HG03342 (cell line): ENCODE data around the gene ARGLU1.

Experiments
- ATAC-seq: cut with Tn5 transposase; IDR thresholded peaks from one replicate; pipeline ENCODE4 v1.9.1; 2021; ENCODE audit warnings: mild to moderate bottlenecking, moderate library complexity; ENCODE audit not compliant: unreplicated experiment

ARGLU1 gene

DNA sequence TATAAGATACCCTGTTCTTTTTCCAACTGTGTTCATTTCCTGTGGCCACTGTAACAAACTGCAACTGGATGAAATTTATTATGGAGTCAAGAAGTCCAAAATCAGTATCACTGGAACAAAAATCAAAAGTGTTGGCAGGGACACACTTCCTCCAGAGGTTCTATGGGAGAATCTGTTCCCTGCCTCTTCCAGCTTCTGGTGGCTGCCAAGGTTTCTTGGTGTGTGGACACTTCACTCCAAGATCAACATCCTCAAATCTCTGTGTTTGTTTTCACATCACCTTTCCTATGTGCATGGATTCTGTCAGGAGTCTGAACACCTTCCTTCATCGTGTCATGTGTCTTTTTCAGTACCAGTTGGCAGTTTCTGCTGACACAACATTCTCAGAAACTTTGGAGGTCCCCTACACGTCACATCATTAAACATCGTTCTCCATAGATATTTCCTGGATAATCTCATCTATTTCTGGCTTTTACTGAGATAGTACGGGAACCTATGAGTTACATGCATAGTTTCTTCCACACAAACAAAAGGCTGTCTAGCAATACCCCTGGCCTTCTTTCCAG, 17.3 kb downstream of the ARGLU1 start:
- no peak for ATAC-seq

DNA sequence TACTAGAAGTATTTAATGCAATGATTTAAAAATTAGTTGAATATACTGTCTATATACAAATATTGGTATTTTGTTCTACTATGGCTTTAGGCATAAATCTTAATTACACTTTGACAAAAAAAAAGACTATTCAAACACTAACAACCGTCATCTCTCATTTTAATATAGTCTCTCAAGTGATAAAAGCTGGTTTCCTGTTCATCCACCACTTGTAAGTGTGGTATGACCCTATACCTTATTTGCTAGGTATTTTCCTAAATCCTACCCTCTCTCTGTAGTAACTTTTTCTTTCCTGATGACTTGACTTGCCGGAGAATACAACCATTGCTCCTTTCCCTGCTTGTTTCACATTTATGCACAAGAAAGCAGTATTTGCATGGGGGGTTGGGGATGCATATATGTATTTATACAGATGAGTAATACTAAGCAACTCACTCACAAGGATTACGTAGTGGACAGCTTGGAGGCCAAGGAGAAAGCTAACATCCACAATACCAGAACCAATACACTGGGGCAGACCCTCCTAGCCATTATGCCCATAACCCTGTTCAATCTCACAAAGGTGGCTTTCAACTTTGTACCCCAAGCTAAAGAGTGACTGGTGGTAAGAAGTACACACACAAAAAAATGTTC, 19.8 kb downstream of the ARGLU1 start:
- ATAC-seq: no peak

DNA sequence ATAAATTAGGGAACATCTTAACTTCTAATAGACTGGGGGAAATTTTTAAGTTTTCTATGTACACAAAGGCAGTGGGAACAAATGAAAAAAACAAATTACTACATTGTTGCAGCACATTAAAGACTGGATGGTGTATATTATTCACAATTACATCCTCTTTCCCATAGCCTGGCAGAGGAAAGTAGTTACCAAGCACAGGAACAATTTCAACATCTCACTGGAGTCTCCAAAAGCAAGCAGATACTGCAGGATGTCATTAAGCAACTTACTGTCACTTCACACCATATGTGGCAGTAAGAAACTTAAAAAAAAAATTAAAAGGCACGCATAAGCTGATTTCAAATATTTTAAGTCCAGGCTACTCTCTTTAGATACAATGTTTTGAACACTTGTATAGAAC, 26.1 kb downstream of the ARGLU1 start:
- ATAC-seq: no peak

DNA sequence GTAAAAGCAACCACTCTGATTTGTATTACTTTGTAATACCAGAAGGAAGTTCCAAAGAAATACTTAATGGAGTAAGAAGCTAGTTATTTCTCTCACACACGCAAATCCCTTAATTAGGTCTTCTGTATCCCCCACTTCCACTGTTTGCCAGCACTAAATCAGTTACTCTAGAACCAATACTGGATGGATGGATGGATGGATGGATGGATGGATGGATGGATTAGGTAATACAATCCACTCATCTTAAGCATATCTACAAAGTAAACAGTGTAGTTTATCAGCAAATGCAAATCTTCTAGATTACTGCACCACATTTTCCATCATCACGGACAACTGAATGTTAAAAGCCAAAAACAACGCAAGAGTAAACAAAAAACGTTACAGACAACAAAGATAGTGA, 27.3 kb downstream of the ARGLU1 start:
- no peak for ATAC-seq

DNA sequence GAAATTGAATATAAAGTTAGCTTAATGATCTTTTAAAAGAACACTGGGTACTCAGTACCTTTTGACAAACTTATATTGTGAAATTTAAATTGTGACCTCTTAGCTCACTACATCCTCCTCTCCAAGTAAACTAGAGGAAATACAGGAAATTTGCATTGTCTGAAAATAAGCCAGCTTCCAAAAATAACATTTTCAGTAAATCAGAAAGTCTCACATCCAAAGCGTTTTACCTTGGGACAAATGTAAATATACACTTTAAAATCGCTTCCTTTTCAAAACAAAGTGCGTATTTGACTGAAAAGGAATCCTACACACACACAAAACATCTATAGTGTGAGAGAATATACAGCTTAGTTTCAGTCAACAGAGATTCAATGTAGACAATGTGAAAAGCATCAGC, 30.4 kb downstream of the ARGLU1 start:
- no peak for ATAC-seq

DNA sequence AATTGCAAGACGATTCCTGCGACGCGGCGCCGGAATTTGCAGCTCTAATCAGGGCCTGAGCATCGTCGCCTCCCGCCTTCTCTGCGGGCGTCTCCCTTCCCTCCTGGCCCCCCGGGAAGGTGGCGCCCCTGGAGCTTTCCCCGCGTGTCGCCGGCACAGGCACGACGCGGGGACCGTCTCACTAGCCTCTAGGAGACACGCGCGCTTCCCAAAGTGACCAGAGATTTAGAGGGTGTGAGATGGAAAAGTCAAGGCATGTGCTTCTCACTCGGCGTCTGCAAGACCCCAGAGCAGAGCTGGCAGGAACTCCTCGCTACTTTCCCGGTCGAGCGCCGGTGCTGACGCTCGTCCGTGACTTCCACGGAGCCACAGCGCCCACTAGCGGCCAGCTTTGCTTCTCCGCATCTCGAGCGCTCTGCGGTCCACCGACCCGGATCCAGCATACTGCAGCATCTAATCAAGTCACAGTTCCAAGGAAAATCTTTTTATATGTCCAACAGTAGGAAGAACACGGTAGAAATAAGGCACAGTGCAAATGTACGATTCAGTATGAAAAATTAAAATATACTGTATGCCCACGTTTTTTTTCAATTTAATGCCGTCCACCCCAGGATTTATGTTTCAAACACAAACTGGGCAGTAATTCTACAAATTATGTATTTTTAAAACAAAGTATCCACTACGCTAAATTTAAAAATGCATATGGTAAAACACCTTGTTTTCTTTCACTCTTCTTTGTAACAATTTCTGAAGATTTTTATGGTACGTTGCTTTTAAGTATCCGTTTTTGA, 31.5 kb downstream of the ARGLU1 start:
- ATAC-seq: peak; percentile 37

DNA sequence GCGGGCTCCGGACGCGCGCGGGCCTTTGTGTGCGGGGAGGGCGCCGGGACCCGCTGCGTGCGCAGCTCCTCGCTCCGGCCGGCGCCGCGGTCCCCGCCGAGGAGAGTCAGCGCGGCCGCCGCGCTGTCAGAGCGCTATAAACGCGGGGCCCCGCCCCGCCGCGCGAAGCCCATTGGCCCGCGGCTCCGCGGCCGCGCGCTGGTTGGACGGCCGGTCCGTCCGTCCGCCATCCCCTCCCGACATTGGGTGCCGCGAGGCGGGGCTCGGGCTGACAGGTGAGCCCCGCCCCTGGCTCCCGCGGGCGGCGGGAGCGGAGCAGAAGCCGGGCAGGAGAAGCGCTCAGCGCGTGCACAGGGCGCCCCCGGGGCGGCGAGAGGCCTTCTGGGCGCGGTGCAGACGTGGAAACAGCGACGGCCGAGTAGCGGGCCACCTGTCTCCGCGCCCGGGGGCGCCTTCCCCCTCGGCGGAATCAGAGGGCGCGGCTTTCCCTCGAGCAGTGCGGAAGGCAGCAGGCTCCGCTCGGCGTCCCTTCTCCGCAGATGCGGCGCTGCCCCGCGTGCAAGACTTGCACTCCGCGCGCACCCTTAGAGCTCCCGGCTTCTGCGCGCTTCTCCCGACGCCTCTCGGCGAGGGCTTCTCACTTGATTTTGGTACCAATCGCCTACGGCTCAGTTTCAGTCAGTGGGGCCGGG, 32.2 kb downstream of the ARGLU1 start, which contains the start of gene EFNB2:
Gene EFNB2, minus strand, starts transcription at position 111 of the 692 bp plus-strand sequence. CDS start 698 bp downstream, outside the sequence.
- ATAC-seq: peak; percentile 96

DNA sequence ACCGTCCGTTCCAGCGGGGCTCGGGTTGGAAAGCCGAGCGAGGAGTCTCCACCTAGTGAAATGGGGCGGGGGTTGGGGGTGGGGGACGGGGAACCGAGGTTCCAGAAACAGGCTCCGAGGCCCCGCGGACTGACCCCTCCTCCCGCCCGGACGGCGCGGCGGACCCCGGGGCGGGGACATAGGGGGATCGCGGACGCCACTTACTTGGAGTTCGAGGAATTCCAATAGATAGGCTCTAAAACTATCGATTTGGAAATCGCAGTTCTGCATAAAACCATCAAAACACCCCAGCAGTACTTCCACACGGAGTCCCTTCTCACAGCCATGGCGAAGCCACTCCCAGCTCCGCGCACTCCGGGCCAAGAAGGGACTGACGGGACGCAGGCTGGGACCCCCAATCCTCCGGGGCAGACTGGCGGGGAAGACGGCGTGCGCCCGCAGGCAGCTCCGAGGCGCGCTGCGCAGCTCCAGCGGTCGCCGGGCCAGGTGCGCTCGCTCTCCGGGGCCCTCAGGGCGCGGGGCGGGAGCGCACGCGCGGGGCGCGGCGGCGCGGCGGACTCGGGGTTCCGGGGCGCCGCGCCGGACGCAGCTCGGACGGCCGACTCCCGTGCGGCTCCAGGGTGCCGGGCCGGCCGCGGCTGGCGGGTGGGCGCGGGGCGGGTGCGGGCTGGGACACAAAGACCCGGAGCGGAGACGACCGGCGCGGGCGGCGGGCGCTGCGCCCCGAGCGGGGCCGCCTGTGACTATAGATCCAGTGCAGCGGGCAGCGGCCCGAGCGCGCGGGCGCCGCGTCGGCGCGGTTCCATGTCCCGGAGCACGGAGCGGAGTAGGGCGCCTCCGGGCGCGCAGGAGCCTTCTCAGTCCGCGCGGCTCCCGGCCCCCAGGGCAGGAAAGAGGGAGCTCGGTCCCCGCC, 33.0 kb downstream of the ARGLU1 start:
- peak; percentile 21 for ATAC-seq

DNA sequence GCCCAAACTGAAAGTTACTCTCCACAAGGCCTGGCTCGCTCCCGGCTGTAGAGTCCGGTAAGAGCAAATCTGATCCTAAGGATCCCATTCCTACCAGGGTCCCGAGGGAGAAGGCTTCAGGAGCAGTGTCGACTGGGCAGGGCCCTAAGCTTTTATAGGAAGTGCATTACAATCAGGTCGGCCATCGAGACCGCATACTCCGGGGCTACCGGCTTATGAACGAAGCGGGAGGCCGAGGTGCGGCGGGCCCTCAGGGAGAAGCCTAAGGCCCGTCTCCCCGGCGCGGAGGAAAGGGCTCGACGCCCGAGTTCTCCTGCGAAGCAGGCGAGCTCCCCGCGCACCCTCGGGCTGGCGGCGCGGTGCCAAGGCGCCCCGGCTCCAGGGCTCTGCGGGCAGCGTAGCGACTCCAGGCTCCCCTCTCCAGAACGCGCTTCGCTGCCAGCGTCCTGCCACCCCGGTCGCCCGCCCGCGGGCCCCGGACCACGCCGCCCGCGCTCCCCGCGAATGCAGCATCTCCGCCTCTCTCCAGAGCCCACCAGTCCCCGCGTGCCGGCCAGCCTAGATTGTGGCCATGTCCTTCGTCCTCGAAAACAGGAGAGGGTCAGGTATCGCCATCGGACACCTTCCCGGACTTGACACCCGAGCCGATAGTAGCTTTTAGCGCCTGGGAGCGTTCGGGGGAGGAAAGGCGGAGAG, 33.8 kb downstream of the ARGLU1 start:
- no peak for ATAC-seq

DNA sequence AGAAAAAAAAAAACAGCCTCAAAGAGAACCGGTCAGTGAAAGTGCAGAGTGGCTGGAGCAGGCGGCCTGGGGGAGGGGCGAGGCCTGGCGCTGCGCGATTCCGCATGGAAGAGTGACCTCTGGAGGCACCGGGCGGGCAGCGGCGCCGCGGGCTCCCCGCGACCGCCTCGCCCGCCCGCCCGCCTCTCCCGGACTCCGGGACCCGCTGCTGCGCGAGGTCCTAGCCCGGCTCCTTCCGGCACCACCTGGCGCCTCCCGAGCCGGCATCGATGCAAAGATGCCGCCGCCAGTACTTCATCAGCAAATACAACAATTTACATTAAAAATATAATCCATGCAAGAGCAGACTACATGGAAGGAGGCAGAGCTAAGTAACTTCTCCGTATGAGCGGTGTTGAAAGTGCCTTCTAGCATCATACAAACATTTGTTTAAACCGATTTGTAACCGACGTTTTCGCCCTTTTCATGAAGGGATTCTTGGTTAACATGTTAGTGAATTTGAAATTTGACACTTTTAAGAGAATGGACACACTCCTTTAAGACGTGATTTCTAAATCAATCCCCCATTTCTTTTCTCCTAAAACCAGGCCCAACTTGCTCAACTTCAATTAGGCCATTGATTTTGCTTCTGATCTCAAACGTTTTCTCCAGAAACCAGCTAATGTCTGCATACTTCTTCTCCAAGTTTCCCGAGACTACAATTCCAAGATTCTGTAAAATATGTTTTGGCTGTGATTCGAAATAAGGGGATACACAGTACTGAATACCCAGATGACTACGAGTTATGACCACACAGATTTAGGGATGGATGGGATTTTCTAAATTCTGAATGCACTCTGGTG, 34.6 kb downstream of the ARGLU1 start:
- ATAC-seq: no peak

DNA sequence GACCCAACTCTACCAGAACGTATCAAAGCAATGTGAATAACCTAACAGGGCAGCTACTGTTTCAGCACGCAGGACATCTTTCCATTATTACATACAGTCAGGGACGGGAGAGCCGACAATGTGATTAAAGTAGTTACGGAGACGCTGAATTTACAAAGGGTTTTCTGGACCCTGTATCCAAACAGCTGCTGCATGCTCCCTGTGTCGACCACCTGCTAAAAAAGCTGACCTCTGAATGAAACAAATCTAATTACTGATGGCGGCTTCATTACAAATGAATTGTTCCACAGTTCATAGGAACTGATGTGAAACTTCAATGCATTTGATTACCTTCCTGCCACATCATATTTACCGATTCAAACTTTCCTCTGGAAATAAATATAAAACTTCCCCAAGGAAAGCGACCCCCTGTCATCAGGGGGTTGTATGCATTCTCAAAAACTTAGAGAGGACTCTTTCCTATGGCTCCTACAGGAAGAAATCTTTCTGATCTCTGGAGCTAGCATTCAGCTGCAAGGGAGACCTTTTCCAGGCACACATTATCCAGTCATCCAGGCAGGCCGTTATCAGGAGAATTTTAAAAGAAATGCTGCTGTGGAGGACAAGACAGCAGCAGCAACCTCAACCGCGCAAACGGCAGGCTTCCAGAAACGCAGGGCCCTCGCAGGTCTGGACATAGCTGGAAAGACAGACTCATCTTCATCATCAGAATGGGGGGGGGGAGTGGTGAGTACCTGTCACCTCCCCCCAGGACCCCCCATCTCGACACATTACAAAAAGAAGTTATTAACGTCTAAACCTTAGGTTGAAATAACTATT, 35.6 kb downstream of the ARGLU1 start:
- no peak for ATAC-seq

DNA sequence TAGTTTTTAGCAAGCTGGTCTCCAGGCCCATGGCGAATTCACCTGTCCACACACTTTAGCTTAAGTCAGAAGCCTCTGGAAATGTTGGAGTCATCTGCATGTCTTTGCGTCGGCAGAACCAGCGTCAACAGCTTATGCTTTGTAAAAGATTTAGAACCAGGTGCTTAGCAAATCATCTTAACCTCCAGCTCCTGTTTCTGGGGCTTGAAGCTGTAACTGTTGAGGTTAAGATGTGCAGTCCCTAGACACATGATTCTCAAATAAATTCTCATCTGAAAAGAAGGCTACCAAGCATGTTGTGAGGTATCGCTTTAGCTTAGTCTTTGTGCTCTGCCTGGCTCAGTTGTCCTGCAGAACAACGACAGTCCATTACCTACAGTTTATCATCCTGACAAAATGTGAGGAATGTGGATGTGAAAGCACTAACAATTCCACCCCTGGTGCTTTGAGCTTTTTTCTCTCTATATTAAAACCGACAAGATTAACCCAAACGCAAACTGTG, 36.9 kb downstream of the ARGLU1 start:
- no peak for ATAC-seq

DNA sequence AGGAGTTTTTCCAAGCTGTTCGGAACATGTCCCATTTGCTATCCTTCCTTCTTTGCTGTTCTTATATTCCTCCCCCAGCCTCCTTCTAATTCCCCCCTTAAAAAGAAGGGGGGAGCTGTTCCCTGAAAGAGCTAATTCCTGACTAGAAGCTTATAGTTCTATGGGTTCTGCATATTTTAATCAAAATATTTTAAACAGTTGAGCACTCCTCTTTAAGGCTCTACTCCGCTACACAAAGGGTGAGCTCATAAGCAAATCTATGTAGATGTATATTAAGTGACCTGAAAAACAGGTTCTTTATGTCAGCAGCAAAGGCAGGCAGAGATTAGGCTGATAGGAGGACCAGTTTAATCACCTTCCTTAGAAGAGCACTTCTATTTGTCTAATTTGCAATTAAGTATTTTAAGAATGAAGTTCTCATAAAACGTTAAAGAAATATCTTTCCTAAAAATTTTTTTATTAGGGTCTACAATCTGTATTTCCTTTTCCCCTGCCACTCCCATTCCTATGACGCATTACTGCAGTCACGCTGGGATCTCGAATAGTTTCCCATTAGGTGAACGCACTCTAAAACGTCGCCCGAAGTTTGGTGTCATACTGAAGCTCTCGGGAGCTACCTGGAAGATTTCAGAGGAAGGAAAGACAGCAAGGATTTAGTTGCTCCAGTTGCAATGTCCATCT, 37.6 kb downstream of the ARGLU1 start:
- no peak for ATAC-seq

DNA sequence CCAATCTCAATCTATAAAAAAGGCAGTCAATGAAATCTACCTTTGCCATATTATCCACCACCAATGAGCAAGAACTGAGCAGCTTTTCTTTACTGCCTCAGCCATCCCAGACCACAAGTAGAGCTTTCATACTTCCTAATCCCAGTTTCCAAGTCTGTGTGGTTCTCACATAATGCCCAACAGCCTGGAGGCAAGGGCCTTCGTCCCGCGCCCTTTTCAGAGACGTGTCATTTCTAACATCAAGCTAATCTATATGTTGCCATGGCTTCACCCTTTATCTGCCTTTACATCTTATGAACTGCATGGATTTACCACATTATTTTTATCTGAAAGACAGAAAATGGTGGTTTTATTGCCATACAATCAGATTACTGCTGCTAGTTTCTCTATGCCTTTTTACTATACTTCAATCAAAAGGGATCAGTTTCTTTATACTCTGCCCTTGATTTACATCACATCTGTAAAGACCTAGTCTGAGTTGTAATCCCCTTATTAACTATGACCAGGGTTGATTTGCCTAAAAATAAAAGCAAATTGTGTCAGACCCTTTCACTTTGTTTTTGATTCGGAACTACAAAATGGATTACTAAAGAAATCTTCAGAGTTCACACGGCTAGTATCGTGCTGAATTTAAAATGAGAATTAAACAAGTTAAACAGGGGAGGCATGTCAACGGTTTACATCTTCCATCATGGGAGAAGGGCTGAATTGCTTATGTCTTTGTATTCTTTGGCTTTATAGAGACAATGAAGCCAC, 38.3 kb downstream of the ARGLU1 start:
- no peak for ATAC-seq

DNA sequence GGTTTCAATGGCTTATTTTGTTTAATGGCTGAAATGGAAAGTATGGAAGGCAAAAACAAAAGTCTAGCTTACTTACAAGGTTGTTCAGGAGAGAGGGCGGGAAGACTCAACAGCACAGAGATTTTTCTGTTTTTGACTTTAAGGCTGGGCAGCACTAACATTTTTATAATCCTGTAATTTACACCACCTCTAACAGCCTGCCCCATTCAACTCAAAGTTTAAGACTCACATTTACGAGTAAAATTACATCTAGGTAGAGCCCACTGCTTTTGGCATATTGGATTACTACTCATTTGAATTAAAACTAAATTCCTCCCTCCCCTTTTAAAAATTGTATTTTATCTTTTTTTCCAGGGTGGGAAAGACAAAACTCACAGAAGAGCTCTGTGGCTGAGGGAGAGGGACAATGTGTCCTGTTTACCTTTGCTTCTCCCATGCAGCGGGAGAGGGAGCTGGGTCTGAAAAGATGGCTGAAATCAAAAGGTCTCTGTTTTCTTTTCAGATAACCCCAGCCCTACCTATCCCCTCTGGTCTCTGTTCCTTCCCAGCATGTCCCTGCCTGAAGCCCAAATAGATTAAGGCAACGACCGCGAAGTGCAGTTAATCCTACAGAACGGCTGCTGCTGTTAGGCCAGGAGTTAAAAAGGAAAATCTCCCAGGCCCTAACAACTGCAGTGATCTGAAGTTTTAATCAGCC, 39.1 kb downstream of the ARGLU1 start:
- no peak for ATAC-seq

DNA sequence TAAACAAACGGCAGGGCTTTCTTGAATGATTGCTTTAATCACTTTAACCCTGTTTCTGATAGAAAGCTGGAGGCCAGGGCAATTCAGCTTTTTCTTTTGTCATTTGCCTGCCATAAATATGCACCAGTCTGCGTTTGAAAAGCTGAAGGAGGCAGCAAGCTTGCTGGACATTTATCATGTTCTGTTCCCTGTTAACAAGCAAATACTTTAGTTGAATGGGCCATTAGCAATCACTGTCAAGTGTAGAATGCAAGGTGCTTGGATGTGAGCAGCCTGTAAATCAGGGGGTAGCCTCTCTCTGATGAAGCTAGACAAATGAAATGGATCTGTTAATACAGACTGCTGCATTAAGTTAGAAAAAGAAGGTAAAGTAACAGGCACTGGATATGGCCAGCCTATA, 40.1 kb downstream of the ARGLU1 start:
- no peak for ATAC-seq
